Measurements from ENCODE around the gene TESMIN.

The TESMIN gene

DNA sequence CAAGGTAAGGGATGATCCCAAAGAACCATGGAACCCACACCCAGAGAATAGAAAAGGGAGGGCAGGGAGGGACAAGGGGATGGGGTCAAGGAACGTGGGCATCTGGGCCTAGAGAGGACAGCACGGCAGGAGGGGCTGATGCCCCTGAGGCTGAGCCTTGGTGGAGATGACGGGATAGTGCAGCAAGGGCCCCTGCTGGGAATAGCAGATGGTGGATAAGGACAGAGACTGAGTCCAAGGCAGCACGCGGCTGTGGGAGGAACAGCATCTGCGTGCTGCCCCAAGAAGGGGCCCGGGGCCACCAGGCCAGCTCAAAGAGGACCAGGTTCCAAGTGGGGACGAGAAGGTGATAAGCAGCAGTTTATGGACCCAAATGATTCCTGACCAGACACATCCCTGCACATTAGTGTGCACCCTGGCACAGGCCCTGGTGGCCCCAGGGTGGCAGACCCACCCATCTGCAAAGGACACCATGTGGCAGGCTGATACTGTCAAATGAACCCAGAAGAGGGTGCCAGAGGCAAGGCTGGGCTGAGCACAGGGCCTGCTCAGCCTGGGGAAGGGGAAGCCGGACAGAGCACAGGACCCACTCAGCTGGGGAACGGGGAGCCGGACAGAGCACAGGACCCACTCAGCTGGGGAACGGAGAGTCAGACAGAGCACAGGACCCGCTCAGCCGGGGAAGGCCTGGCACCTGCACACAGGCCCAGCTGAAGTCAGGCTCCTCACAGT is 12.8 kb upstream of the TESMIN start:
- POLR2A ChIA-PET (ENCODE audit: low non-redundant PET) = no interaction called here
- DNase-seq (ENCODE audit: low spot score) = no peak
- TF ChIP-seq, protein P1, sequence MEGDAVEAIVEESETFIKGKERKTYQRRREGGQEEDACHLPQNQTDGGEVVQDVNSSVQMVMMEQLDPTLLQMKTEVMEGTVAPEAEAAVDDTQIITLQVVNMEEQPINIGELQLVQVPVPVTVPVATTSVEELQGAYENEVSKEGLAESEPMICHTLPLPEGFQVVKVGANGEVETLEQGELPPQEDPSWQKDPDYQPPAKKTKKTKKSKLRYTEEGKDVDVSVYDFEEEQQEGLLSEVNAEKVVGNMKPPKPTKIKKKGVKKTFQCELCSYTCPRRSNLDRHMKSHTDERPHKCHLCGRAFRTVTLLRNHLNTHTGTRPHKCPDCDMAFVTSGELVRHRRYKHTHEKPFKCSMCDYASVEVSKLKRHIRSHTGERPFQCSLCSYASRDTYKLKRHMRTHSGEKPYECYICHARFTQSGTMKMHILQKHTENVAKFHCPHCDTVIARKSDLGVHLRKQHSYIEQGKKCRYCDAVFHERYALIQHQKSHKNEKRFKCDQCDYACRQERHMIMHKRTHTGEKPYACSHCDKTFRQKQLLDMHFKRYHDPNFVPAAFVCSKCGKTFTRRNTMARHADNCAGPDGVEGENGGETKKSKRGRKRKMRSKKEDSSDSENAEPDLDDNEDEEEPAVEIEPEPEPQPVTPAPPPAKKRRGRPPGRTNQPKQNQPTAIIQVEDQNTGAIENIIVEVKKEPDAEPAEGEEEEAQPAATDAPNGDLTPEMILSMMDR (conservative IDR thresholded peaks at IDR 0.05; ENCODE audit: low read depth) = no peak
- H3K27ac ChIP-seq = no peak overlapping the region
- CTCF ChIA-PET = interaction anchor here (0.6 to 0.7 kb wide), 2 partner anchors 16 to 86 kb away, joined by 3 to 4 read pairs; no protein-coding TSS in a partner anchor

DNA sequence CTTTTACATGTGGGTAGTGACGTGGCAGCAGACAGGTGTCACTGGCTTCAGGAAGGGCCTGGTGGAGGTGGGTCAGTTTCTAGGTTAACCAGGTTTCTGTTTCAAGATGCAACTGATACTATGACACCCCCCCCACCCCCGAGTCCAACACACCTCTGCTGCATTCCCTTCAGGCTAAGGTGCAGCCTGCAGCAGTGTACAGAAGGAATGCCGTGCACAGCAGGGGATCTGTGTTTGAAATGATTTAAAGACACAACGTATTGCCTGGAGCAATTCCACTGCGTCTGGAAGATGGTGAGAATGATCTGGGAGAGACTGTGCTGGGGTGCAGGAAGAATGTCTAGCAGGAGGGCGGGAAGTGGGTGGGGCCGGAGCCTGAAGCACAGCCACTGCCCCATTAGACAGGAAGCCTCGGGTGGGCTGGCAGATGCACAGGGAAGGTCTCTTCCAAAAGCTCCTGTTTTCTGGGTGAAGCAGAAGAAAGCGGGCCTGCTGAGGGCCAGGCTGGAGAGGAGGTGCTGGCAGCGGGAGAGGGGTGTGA is 11.9 kb upstream of the TESMIN start:
- no peak for DNase-seq (ENCODE audit: low spot score)
- 0 out of 2 replicates have a peak overlapping the region, but pooled peaks have one; percentile 8 for H3K27ac ChIP-seq

DNA sequence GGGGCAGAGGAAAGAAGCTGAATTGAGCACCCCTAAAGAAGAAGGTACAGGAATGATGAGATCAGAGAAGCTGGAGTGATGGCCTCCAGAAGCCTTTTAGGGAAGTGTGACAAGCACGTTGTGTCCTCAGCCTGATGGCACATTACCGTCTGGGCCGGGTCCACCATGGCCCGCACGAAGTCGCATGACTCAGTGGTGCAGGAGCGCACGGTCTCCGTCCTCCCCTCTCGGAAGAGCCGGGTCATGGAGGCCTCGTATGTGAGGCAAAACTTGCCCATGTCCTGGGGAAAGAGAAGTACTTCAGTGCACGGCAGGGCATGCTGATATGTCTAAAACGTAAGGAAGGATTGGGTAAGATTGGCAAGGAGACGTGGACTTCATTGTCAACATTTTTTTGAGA is 11.2 kb upstream of the TESMIN start:
- ChIA-PET CTCF (no interaction called here), POLR2A (ENCODE audit: low non-redundant PET) (no interaction called here)
- no peak for DNase-seq (ENCODE audit: low spot score)

More for the DNA sequence above, 11.9 kb upstream of the TESMIN start:
- TF ChIP-seq, protein P1 (conservative IDR thresholded peaks at IDR 0.05; ENCODE audit: low read depth) = no peak
- ChIA-PET CTCF (no interaction called here), POLR2A (ENCODE audit: low non-redundant PET) (no interaction called here)

DNA sequence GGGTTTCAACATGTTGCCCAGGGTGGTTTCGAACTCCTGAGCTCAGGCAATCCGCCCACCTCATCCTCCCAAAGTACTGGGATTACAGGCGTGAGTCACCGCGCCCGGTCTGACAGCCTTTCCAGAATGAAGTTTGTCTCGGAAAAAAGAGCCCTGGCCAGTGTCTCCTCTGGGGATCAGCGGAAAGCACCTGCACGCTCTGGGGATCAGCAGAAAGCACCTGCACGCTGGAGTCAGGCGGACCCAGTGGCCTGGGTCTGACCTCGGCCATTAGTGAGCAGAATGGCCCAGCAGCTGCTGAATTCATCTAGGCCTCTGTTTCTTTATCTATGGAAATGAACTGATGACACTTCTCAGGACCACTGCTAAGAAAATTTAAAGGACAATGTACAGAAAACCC is 10.5 kb upstream of the TESMIN start:
- POLR2A ChIA-PET (ENCODE audit: low non-redundant PET) = no interaction called here
- TF ChIP-seq, protein P1 (conservative IDR thresholded peaks at IDR 0.05; ENCODE audit: low read depth) = no peak
- DNase-seq (ENCODE audit: low spot score) = no peak
- H3K27ac ChIP-seq = no peak overlapping the region
- CTCF ChIA-PET = no interaction called here

More for the DNA sequence above, 11.2 kb upstream of the TESMIN start:
- 0 out of 2 replicates have a peak overlapping the region, but pooled peaks have one; percentile 8 for H3K27ac ChIP-seq
- TF ChIP-seq, protein P1 (conservative IDR thresholded peaks at IDR 0.05; ENCODE audit: low read depth) = no peak

DNA sequence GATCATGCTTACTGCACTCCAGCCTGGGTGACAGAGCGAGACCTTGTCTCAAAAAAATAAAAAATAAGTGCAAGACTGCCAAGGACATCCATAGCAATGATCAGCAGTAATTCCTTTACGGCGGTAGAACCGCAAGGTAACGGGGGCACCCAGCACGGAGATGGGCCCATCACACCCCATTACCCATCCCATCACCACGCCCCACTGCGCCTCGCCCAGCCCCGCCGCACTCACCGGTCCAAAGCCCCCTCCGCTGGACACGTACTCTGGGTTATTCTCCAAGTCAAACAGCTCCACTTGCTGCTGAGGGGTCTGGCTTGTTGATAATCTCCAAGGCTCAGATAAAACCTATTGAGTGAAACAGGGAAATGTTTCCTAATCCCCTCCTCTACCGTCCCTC is 8.7 kb upstream of the TESMIN start:
- no peak for DNase-seq (ENCODE audit: low spot score)
- ChIA-PET POLR2A (ENCODE audit: low non-redundant PET) (no interaction called here), CTCF (no interaction called here)
- H3K27ac ChIP-seq = no peak overlapping the region
- TF ChIP-seq, protein P1 (conservative IDR thresholded peaks at IDR 0.05; ENCODE audit: low read depth) = no peak

DNA sequence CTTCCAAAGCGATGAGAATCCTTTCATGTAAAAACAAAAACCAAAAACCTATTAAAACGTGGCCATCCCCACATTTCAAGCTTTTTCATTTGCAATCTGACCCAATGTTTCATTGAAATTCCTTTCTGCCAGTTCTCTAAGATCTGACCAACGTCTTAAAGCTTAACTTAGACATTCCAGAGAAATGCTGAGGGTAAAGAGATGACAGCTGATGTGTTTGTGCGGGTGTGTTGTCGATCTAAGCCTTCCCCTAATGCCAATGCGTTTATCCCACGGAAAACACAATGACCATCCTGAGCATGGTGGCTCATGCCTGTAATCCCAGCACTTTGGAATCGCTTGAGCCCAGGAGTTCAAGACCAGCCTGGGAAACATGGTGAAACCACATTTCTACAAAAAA is 6.4 kb upstream of the TESMIN start:
- POLR2A ChIA-PET (ENCODE audit: low non-redundant PET) = no interaction called here
- H3K27ac ChIP-seq = no peak overlapping the region
- TF ChIP-seq, protein P1 (conservative IDR thresholded peaks at IDR 0.05; ENCODE audit: low read depth) = no peak
- DNase-seq (ENCODE audit: low spot score) = no peak
- CTCF ChIA-PET = interaction anchor here (0.6 to 1.5 kb wide), 3 partner anchors 68 to 543 kb away, joined by 3 to 5 read pairs (median 3); no protein-coding TSS in a partner anchor

All from RWPE1 (cell line).